Kasumi-1 (cell line): ENCODE results near the gene NARS2.
"Not testable (repeated sequence)": the region's sequence is repeated elsewhere in the genome, so short reads cannot be mapped to it uniquely, and the experiment has no call there.

ENCODE experiments used
- DNase-seq, 2 experiments: peaks; one replicate each; lab custom pipeline; 2025; lab: John Stamatoyannopoulos, UW

Gene NARS2

DNA sequence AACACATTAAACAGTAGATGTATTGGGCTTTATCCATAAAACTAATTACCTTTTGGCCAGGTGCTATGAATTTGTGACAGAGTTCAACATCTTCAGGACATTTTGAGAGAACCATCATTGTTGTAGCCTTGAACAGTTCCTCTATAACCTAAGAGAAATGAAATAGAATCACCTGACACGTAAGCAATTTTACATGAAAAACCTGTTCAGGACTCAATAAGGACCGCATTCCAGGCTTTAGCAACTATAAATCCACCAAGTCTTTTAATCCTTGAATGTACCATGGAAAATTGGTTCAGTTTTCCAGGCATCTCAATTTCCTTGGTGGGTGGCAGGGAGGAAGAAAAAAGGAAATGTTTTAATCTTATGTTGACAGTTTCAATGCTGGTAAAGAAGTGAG is 96.1 kb downstream of the NARS2 start:
- DNase-seq, result no peak

DNA sequence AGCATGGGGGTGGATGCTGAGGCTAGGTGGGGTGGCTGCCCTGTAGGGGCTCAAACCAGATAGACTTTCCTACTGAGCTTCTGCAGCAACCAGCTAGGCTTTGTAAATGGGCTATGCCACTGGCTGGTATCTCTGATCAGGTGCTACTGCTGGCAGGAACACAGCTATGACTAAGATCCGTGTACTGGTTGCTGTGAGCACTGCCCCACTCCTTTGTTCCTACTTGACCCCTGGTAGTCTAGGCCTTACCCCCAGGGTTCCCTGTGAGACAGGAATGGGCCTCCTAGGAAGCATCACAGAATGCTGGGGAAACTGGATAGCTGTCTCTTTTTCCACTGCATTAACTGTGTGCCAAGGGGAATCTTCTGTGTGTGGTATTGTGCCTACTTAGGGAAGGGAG is 98.6 kb downstream of the NARS2 start:
- DNase-seq, result no peak

DNA sequence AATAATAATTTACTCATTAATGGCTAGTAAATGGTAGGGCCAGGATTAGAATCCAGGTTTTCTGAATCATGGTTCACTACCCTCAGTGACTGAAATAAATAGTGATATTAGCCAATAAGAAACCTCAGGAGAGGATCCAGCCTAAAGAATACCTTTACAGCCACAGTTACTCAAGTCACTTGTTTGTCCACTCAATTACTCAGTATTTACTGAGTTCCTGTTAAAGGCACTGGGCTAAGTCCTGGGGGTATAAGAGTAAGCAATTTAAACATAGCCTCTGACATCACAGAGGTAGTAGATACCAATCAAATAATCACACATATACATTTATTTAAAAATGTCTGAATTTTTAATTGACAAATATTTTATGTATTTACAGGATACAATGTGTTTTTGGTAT is 100.2 kb downstream of the NARS2 start:
- DNase-seq, result no peak

DNA sequence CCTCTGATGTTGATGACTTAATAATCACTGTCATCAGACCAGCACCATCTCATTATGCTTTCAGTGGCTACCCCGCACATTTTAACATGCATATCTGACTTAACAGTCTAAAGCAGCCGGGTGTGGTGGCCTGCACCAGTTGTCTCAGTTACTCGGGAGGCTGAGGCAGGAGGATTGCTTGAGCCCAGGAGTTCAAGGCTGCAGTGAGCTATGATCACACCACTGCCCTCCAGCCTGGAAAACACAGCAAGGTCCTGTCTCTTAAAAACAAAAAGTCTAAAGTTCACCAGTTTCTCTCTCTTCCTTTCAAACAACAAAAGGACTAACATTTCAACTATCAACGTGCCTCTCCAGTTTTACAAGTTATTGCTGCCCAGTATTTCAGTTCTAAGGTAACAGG is 101.8 kb downstream of the NARS2 start:
- no peak for DNase-seq

DNA sequence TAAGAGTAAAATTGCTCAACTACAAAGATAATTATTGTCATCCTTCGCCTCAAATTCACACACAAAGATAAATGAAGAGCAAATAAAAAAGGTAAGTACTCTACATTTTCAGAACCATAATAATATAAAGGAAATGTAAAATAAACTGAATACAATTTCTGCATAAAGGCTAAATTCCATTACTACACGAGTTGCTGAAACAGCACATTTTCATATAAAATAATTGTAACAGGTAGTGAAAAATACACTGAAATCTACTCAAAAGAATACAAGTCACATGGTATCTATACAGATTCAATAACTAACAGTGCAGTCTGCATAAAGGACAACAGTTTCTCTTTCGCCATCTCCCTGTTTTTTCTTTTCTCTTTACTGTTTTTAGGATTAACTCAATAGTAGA is 102.3 kb downstream of the NARS2 start:
- DNase-seq, result no peak

DNA sequence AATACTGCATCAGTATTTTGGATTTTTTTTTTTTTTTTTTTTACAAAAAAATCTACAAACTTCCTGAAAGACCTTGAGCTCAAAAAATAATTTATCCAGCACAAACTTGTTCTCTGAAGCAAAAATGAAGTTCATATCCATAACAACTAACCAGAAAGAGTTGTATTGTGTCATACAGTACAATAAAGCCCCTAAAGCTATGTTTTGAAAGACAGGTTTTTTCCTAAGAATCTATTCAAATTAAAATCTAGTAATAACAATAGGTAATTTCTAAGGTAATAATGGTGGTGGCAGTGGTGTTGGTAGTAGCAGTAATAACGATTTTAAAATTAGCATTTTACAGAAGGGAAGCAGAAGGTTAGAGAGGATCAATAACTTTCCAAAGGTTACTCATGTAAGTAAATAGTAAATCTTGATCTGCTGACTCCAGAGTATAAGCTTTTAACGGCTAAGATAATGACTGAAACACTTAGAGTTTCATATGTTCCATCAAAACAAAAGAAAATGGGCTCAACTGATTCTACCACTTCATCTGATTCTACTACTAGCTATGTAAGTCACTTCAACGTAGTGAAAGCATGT is 103.7 kb downstream of the NARS2 start:
- DNase-seq, result no peak

DNA sequence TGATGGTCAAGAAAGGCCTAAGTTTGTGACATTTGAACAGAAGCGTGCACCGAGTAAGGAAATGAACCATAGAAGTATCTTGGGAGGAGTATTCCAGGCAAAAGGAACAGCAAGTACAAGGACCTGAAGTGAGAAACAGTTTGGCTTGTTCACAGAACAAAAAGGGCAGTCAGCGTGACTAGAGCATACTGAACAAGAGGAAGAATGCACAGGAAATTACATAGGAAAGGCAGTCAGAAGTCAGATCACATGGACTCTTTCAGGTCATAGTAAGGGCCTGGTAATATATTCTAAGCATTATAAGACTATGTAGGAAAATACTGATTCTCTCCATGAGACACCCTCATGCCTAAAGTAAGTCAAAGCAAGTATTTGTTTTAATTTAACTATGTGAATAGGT is 104.8 kb downstream of the NARS2 start:
- DNase-seq, result peak; percentile 30 to 34

DNA sequence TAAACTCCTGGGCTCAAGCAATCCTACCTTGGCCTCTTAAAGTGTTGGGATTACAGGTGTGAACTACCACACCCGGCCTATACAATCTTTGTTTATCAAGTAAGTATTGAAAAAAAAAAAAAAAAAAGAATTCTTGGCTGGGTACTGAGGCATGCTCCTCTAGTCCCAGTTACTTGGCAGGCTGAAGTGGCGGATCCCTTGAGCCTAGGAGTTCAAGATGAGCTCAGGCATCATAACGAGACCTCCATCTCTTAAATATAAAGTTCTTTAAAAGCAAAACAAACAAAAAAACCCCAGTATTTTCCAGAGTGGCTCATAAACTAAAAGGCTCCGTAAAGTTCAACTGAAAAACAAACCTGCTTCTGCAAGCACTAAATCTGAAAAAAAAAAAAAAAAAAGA is 106.7 kb downstream of the NARS2 start:
- no peak for DNase-seq

DNA sequence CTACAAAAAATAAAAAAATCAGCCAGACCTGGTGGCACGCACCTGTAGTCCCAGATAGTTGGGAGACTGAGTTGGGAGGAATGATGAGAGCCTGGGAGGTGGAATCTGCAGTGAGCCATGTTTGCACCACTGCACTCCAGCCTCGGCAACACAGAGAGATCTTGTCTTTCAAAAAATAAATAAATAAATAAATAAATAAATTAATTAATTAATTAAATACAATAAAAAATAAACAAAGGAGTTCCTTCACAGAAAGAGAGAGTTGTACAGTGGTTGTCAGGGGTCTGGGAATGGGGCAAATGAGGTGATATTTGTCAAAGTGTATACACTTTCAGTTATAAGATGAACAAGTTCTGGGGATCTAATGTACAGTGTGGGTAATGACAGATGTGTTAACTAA is 107.3 kb downstream of the NARS2 start:
- DNase-seq, result no peak

DNA sequence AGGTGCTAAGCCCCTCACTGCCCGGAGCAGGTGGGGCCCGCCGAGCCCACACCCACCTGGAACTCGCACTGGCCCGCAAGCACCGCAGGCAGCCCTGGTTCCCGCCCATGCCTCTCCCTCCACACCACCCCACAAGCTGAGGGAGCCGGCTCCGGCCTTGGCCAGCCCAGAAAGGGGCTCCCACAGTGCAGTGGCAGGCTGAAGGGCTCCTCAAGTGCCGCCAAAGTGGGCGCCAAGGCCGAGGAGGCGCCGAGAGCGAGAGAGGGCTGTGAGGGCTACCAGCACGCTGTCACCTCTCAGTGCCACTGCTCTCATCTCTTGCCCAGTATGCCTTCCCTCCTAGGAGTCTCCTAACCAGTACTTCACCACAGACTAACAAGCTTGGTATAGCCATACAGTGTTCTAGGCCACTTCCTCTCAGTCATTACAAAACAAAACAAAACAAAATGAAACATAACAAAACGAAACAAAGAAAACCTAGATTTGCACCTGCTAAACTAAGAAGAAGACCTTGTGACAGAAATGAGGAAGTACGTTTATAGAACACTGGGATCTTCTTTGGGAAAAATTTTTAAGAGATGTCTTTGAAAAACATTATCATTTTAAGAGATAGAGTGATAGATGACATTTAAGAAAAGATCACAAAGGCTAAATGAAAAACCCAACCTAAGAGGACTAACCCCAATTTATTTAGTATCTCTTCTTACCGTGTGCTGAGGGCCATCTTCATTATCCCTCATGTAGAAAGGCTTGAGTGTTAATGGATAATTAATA is 109.3 kb downstream of the NARS2 start:
- peak in 1 of 2 experiments; percentile 17 for DNase-seq

DNA sequence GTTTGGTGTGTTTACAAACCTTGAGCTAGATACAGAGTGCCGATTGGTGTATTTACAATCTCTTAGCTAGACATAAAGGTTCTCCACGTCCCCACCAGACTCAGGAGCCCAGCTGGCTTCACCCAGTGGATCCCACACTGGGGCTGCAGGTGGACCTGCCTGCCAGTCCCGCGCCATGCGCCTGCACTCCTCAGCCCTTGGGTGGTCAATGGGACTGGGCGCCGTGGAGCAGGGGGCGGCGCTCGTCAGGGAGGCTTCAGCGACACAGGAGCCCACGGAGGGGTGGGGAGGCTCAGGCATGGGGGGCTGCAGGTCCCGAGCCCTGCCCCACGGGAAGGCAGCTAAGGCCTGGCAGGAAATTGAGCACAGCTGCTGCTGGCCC is 109.9 kb downstream of the NARS2 start:
- DNase-seq, result not testable (repeated sequence)

DNA sequence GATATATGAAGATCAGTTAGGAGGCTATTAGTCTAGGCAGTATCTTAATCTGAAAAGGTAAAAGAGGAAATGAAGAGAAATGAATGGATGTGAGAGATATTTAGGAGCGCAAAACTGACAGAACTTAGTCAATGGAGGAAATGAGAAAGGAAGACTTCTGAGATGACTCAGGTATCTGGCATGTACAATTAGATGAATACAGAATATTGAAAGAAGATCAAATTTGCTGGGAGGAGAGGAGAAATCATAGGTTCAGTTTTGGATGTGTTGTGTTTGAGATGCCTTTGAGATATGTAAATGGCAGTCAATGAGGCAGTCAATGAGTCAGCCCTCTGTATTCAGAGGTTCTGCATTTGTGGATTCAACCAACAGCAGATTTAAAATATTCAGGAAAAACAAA is 114.2 kb downstream of the NARS2 start:
- DNase-seq, result no peak

DNA sequence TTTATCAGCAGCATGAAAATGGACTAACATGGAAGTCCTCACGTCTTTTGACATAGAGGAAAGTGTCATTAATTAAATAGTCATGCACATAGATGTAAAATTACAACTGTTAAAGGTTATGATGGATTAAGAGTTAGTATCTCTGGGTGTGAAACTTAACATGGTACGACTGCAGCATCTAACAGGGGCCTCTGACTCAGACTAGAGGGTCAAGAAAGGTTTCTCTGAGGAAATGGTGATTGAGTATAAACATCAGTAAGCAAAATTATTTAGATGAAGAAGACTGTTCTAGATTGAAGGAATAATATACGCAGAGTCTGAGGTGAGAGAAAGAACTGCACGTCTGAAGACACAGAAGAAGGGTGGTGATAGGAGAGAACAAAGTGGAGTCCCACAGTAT is 114.9 kb downstream of the NARS2 start:
- no peak for DNase-seq

DNA sequence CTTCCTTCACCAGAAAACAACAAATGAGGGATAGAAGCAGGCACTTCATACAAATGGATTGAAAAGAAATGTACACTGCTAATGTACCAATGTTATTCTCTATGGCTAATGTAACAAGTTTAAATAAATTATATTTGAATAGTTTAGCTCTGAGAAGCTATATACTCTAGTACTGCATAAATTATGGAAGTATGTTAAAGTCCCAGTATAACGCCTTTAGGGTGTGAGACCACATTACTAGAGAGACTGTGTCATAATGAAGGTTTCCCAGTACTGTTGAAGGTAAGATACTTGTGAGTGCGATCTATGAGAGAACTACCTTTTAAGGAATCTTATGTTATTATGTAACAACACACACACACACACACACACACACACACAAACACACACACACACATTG is 117.2 kb downstream of the NARS2 start:
- no peak for DNase-seq

DNA sequence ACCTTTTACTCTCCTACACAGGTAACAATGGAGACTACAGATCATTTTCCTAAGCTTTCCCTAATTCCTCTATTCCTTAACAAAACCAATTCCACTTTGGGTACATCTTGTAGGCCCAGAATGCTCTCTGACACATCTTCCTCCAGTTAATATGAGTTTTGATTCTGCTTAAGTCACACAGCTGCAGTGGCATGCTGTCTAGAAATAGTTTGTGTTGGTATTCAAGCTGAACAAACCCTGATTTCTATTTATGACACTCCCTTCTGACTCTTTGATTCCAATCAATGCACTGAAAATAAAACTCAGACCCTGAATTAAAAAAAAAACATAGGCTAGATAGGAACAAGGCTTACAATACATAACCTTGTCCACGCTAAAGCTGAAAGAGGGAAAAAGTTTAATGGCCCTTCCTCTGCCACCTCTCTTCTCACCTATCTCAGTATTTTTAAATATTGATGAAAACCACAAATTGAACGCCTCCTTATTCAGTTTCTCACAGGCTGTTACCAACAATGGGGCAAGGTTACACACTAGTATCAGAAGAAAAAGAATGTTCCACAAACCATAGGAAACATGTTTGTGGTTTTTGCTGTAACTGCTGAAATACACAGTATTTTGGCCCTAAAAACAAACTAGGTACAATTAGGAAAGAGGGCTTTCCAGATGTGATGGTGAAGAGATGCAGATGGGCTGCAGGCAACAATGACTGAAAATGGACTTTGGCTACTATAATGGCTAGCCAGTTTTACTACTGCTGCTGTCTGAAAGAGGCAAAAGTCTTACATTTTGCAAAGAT is 121.3 kb downstream of the NARS2 start:
- DNase-seq, result no peak

DNA sequence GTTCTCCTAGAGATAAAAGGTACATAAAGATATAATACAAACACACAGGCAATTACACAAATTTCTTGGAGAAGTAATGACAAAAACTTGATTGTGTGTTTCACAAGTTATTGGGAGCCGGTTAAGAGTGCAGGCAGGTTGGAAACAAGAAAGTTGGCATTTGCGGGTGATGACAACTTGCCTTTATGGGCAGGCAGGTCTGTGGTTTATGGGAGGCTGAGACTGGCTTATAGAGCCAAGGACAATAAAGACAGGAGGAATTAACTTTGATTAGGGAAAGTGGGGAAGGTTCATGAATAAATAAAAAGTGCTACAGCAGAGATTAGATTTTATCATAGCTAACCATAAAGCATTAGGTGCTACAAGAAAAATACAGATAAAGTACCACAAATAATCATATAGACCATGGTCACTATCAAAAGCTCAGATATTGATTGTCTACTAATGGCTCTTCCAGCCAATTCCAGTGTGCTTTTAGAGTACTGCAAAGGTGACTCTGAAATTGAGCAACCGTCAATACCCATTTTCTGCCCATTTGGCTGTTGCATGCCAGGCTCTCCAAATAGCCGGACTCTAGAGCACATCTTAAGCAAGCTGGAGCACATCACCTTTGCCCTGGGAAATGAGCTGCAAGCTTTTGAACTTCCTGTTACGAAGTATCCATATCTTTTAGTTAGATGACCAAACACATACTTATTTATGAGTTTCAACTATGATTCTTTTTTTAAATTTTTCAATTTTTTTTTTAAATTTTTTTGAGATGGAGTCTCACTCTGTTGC is 123.1 kb downstream of the NARS2 start:
- no peak for DNase-seq

DNA sequence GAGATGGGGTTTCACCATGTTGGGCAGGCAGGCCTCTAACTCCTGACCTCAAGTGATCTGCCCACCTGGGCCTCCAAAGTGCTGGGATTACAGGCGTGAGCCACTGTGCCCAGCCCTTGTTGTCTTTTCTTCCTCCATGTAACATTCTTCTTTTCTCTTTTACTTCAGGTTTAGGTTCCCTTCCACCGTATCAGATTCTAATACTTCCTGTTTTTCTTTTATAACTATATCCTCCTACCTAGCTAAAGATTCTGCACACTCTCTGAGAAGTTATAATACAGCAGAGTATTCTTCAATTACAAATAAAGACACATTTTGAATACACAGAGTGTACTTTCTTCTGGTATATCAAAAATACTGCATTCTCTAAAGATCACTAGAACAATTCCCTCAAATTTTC is 123.8 kb downstream of the NARS2 start:
- DNase-seq, result no peak

DNA sequence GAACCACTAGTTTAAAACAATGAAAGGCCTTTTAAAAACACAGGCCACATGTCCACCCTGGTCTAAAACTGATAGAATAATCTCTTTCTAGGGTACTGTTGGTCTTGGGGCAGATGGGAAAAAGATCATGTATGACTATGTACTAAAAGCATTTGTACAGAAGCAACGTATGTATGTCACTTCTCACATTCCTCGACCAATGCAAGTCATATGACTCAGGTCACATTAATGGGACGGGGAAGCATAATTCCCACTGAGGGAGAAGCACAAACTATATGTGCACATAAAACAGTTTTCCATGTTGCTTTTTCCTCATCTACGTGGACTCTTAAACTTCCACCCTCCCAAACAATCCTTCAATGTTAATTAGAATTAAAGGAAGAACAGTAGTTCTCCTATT is 124.8 kb downstream of the NARS2 start:
- DNase-seq, result no peak

DNA sequence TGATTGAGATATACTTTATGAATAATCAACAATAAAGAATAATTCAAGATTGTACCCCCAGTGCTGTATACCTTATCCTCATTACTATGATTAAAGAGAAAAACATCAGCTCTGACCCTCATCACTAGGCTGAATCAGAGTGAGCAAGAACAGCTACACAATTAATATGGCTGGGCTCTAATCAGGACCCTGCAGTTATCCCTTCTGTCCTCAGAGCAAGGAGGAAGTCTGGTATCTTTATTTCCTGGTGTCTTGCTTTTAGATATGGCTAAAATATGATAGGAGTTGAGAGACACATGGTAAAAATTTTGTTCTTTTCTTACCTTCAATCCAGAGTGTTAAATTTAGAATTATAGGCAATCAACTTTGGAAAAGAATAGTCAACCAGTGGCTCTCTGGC is 128.5 kb downstream of the NARS2 start:
- DNase-seq, result no peak

DNA sequence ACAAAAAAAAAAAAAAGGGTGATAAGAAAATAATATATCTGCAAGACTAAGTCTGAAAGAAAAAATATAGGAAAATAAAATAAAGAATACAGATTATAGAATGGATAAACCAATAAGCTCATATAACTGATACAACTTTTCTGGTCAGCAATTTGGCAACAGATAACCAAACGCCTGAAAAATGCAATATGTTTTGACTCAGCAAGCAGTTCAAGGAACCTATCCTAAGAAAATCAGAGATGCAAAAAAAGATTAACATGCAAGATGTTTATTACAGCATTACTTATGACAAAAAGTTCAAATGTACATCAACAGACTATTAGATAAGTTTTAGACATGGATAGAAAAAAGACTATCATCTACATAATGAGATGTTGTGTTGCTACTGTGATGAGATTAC is 129.9 kb downstream of the NARS2 start:
- DNase-seq, result no peak

DNA sequence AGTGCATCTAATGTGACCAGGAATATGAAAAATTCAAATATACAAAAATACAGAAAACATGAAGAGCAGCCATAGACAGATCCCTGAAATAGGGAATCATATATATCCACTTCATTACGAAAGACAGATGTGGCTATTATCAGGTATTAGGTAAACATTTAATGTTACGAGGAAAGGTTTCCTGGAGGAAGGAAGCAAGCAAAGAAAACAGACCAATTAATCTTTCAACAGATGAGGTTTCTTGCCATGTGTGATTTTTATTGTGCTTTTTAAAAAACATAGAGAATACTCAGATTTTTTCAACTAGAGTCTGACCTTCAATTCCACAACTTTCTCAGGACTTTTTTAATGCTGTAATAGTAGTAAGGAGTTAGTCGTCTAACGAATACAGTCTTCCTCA is 132.7 kb downstream of the NARS2 start:
- DNase-seq, result no peak

DNA sequence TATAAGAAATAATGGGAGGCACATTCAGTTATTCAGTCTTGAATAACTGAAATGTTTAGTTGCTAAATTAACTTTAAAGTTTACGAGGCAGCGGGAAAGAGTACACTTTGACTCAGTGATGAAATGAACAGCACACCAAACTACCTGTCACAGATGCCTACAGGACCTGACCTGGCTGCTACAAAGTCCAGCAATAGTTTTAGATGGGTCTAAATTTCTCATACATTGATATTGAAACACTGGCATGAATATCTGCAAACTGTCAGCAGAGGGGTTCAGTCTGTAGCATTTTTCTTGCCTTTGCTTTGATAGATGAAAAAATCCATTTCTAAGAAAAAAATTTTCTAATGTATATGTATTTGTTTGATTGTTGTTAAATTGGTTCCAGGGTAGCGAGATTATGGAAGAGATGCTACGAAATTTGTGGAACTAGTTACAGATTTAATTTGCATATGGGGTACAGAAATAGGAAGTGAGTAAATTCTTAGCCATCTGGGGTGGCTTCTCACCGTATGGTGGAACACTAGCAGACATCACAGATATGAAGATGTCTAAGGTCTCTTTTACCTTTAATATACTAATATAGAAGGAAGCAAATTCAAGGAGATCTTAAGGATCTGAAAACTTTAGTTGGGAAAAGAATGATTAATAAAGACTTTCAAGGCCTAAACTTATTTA is 136.2 kb downstream of the NARS2 start:
- no peak for DNase-seq
